ACC112 (cell line): ENCODE results near the gene KYAT1.

Experiments
- H2AFZ ChIP-seq: fragments of 200-600 bp; sonication (generic); one replicate; pipeline ENCODE4 v1.6.0; 2017; ENCODE audit warnings: antibody characterized with exemption, low read length; ENCODE audit not compliant: unreplicated experiment
- H3K27ac ChIP-seq: fragments of 200-600 bp; sonication (generic); 2 replicates; pipeline ENCODE4 v1.5.1; 2014; ENCODE audit warnings: low read depth, mild to moderate bottlenecking, antibody characterized with exemption, low read length, moderate library complexity
- H3K27me3 ChIP-seq: fragments of 200-600 bp; sonication (generic); 2 replicates; pipeline ENCODE4 v1.6.1; 2014; ENCODE audit warnings: mild to moderate bottlenecking, antibody characterized with exemption, low read length, moderate library complexity, mixed read lengths; ENCODE audit not compliant: insufficient read depth
- H3K36me3 ChIP-seq: fragments of 200-600 bp; sonication (generic); 2 replicates; pipeline ENCODE4 v1.6.1; 2016; ENCODE audit warnings: mild to moderate bottlenecking, antibody characterized with exemption, low read length, moderate library complexity, mixed read lengths; ENCODE audit not compliant: insufficient read depth
- H3K4me1 ChIP-seq: fragments of 200-600 bp; sonication (generic); one replicate; pipeline ENCODE4 v1.6.1; 2016; ENCODE audit warnings: low read length, mixed read lengths; ENCODE audit not compliant: insufficient read depth, unreplicated experiment, control insufficient read depth
- H3K4me3 ChIP-seq: fragments of 200-600 bp; sonication (generic); 2 replicates; pipeline ENCODE4 v1.5.1; 2014; ENCODE audit warnings: mild to moderate bottlenecking, low read depth, low read length
- H3K79me2 ChIP-seq: fragments of 200-600 bp; sonication (generic); one replicate; pipeline ENCODE4 v1.6.0; 2016; ENCODE audit warnings: low read length; ENCODE audit not compliant: control insufficient read depth, unreplicated experiment, insufficient read depth

The KYAT1 gene

GRCh38 chr9:128895556-128895955, 13.8 kb upstream of the KYAT1 start:
- peaks cover 50% of the 10 kb centered on the region for H3K79me2 ChIP-seq
- no peak overlapping the region for H3K4me3 ChIP-seq
- H3K36me3 ChIP-seq = peaks cover 17% of the 10 kb centered on the region; the same call in 1 of the 2 replicates
- H3K27me3 ChIP-seq = no peaks in the 10 kb centered on the region
- H3K4me1 ChIP-seq = peaks cover 40% of the 10 kb centered on the region
- no peak overlapping the region for H3K27ac ChIP-seq
- H2AFZ ChIP-seq = no peak overlapping the region

GRCh38 chr9:128894764-128895163, 13.0 kb upstream of the KYAT1 start:
- Histone ChIP-seq H3K4me1 (peaks cover 34% of the 10 kb centered on the region), H3K27me3 (no peaks in the 10 kb centered on the region), H3K79me2 (peaks cover 58% of the 10 kb centered on the region), H2AFZ (no peak overlapping the region), H3K27ac (no peak overlapping the region), H3K4me3 (no peak overlapping the region), H3K36me3 (peaks cover 17% of the 10 kb centered on the region; the same call in 1 of the 2 replicates)

GRCh38 chr9:128893354-128893753, 11.6 kb upstream of the KYAT1 start:
- Histone ChIP-seq H2AFZ (no peak overlapping the region), H3K4me1 (peaks cover 29% of the 10 kb centered on the region), H3K27me3 (no peaks in the 10 kb centered on the region), H3K27ac (no peak overlapping the region), H3K4me3 (no peak overlapping the region), H3K36me3 (peaks cover 17% of the 10 kb centered on the region), H3K79me2 (peaks cover 61% of the 10 kb centered on the region)

- peaks cover 36% of the 10 kb centered on the region for H3K4me1 ChIP-seq
- H3K27me3 ChIP-seq = no peaks in the 10 kb centered on the region
- H3K27ac ChIP-seq = peak overlapping the region; percentile 78
- no peak overlapping the region for H2AFZ ChIP-seq
- peaks cover 60% of the 10 kb centered on the region for H3K79me2 ChIP-seq
- peaks cover 15% of the 10 kb centered on the region for H3K36me3 ChIP-seq
- H3K4me3 ChIP-seq = peak overlapping the region; percentile 64
Measured at GRCh38 chr9:128892221-128892921, 10.6 kb upstream of the KYAT1 start.

GRCh38 chr9:128891321-128892220, 9.8 kb upstream of the KYAT1 start:
- H3K4me1 ChIP-seq = peaks cover 36% of the 10 kb centered on the region
- peaks cover 58% of the 10 kb centered on the region for H3K79me2 ChIP-seq
- H3K27me3 ChIP-seq = no peaks in the 10 kb centered on the region
- H3K36me3 ChIP-seq = peaks cover 8% of the 10 kb centered on the region
- no peak overlapping the region for H2AFZ ChIP-seq
- H3K27ac ChIP-seq = peak overlapping the region; percentile 62
- H3K4me3 ChIP-seq = no peak overlapping the region

GRCh38 chr9:128887914-128888350, 6.2 kb upstream of the KYAT1 start:
- no peaks in the 10 kb centered on the region for H3K27me3 ChIP-seq
- H2AFZ ChIP-seq = no peak overlapping the region
- H3K27ac ChIP-seq = 0 out of 2 replicates have a peak overlapping the region, but pooled peaks have one; percentile 5
- H3K4me3 ChIP-seq = no peak overlapping the region
- H3K4me1 ChIP-seq = peaks cover 42% of the 10 kb centered on the region
- peaks cover 8% of the 10 kb centered on the region for H3K36me3 ChIP-seq
- peaks cover 83% of the 10 kb centered on the region for H3K79me2 ChIP-seq

- H3K27me3 ChIP-seq = no peaks in the 10 kb centered on the region
- H3K79me2 ChIP-seq = peaks cover 86% of the 10 kb centered on the region
- H3K27ac ChIP-seq = no peak overlapping the region
- H3K4me3 ChIP-seq = no peak overlapping the region
- H3K36me3 ChIP-seq = peaks cover 8% of the 10 kb centered on the region
- peaks cover 34% of the 10 kb centered on the region for H3K4me1 ChIP-seq
- H2AFZ ChIP-seq = no peak overlapping the region
Measured at GRCh38 chr9:128887049-128887448, 5.3 kb upstream of the KYAT1 start.

GRCh38 chr9:128886211-128886891, 4.6 kb upstream of the KYAT1 start:
- H3K4me1 ChIP-seq = peaks cover 27% of the 10 kb centered on the region
- no peak overlapping the region for H3K4me3 ChIP-seq
- H2AFZ ChIP-seq = no peak overlapping the region
- peaks cover 5% of the 10 kb centered on the region for H3K36me3 ChIP-seq
- no peak overlapping the region for H3K27ac ChIP-seq
- H3K27me3 ChIP-seq = no peaks in the 10 kb centered on the region
- peaks cover 79% of the 10 kb centered on the region for H3K79me2 ChIP-seq

GRCh38 chr9:128885798-128886197, 4.0 kb upstream of the KYAT1 start:
- peaks cover 5% of the 10 kb centered on the region for H3K36me3 ChIP-seq
- H3K79me2 ChIP-seq = peaks cover 77% of the 10 kb centered on the region
- H3K27ac ChIP-seq = no peak overlapping the region

GRCh38 chr9:128885376-128885775, 3.6 kb upstream of the KYAT1 start:
- Histone ChIP-seq H3K79me2 (peaks cover 76% of the 10 kb centered on the region), H3K4me1 (peaks cover 25% of the 10 kb centered on the region), H3K27me3 (no peaks in the 10 kb centered on the region), H3K27ac (no peak overlapping the region), H3K4me3 (no peak overlapping the region), H2AFZ (no peak overlapping the region), H3K36me3 (peaks cover 5% of the 10 kb centered on the region)

More at GRCh38 chr9:128885798-128886197, 4.0 kb upstream of the KYAT1 start:
- H2AFZ ChIP-seq = no peak overlapping the region
- no peak overlapping the region for H3K4me3 ChIP-seq
- H3K27me3 ChIP-seq = no peaks in the 10 kb centered on the region
- peaks cover 25% of the 10 kb centered on the region for H3K4me1 ChIP-seq
